ENCODE results near the gene CDKN2A.
A peak's percentile ranks its signal among the peaks of the same experiment; 100 is the strongest.

Gene CDKN2A

GRCh38 chr9:21967169-21967568, 27.0 kb downstream of the CDKN2A start:
- Histone ChIP-seq H3K36me3 (ENCODE audit: control insufficient read depth, insufficient read depth, low read length) (no peaks in the 10 kb centered on the region), H3K18ac (ENCODE audit: low read length) (no peak overlapping the region), H2BK120ac (ENCODE audit: low read depth, low read length) (no peak overlapping the region), H3K27ac (ENCODE audit: low read depth, low read length) (no peak overlapping the region), H3K4me1 (ENCODE audit: control insufficient read depth, low read depth, low read length) (peaks cover 2% of the 10 kb centered on the region), H3K79me2 (ENCODE audit: control insufficient read depth, insufficient read depth, low read length) (no peaks in the 10 kb centered on the region), H4K5ac (ENCODE audit: low read length) (no peak overlapping the region), H3K27me3 (ENCODE audit: insufficient read depth, low read length, poor library complexity) (peaks cover 63% of the 10 kb centered on the region), H4K8ac (ENCODE audit: low read depth, low read length) (no peak overlapping the region), H3K79me1 (ENCODE audit: low read length) (no peaks in the 10 kb centered on the region), H3K56ac (ENCODE audit: low read length) (no peak overlapping the region), H3K4me2 (ENCODE audit: low read length) (no peak overlapping the region), H2AK5ac (ENCODE audit: low read length) (no peak overlapping the region), H2BK15ac (replicated peaks; ENCODE audit: low read depth) (no peak overlapping the region), H3K4ac (ENCODE audit: low read depth, low read length) (no peak overlapping the region), H2BK5ac (ENCODE audit: low read length) (no peak overlapping the region), H3K23ac (ENCODE audit: low read length) (no peak overlapping the region), H3K4me3 (ENCODE audit: low read length) (no peak overlapping the region), H3K9ac (ENCODE audit: low read length) (no peak overlapping the region)
- peak; percentile 51 for DNase-seq
- WGBS (ENCODE audit: extremely low coverage, insufficient coverage, low lambda C conversion rate), result no CpG with 5 or more reads among the region's 19 CpGs

GRCh38 chr9:21966140-21966851, 27.9 kb downstream of the CDKN2A start:
- no peak overlapping the region for H2BK120ac ChIP-seq (ENCODE audit: low read depth, low read length)

GRCh38 chr9:21965401-21965951, 28.7 kb downstream of the CDKN2A start:
- Histone ChIP-seq H3K4me1 (ENCODE audit: control insufficient read depth, low read depth, low read length) (peaks cover 2% of the 10 kb centered on the region), H4K5ac (ENCODE audit: low read length) (no peak overlapping the region), H4K8ac (ENCODE audit: low read depth, low read length) (no peak overlapping the region), H3K27me3 (ENCODE audit: insufficient read depth, low read length, poor library complexity) (peaks cover 53% of the 10 kb centered on the region), H3K79me1 (ENCODE audit: low read length) (no peaks in the 10 kb centered on the region), H2BK5ac (ENCODE audit: low read length) (no peak overlapping the region), H3K27ac (ENCODE audit: low read depth, low read length) (no peak overlapping the region), H3K4ac (ENCODE audit: low read depth, low read length) (no peak overlapping the region), H3K79me2 (ENCODE audit: control insufficient read depth, insufficient read depth, low read length) (no peaks in the 10 kb centered on the region), H3K23ac (ENCODE audit: low read length) (no peak overlapping the region), H3K4me2 (ENCODE audit: low read length) (peak overlapping the region; percentile 89), H3K18ac (ENCODE audit: low read length) (no peak overlapping the region), H3K56ac (ENCODE audit: low read length) (peak overlapping the region; percentile 57), H3K9ac (ENCODE audit: low read length) (peak overlapping the region; percentile 49), H2BK120ac (ENCODE audit: low read depth, low read length) (no peak overlapping the region), H2AK5ac (ENCODE audit: low read length) (no peak overlapping the region), H3K4me3 (ENCODE audit: low read length) (peak overlapping the region; percentile 2), H2BK15ac (replicated peaks; ENCODE audit: low read depth) (no peak overlapping the region), H3K36me3 (ENCODE audit: control insufficient read depth, insufficient read depth, low read length) (no peaks in the 10 kb centered on the region)
- no CpG with 5 or more reads among the region's 30 CpGs for WGBS (ENCODE audit: extremely low coverage, insufficient coverage, low lambda C conversion rate)
- DNase-seq, result peak; percentile 87

More at GRCh38 chr9:21966140-21966851, 27.9 kb downstream of the CDKN2A start:
- DNase-seq, result peak; percentile 16
- Histone ChIP-seq H3K4me2 (ENCODE audit: low read length) (peak overlapping the region; percentile 1), H3K79me2 (ENCODE audit: control insufficient read depth, insufficient read depth, low read length) (no peaks in the 10 kb centered on the region), H4K8ac (ENCODE audit: low read depth, low read length) (no peak overlapping the region), H3K4me1 (ENCODE audit: control insufficient read depth, low read depth, low read length) (peaks cover 2% of the 10 kb centered on the region), H2BK15ac (replicated peaks; ENCODE audit: low read depth) (no peak overlapping the region), H3K27ac (ENCODE audit: low read depth, low read length) (no peak overlapping the region), H3K27me3 (ENCODE audit: insufficient read depth, low read length, poor library complexity) (peaks cover 60% of the 10 kb centered on the region), H3K79me1 (ENCODE audit: low read length) (no peaks in the 10 kb centered on the region), H3K18ac (ENCODE audit: low read length) (no peak overlapping the region), H3K4ac (ENCODE audit: low read depth, low read length) (no peak overlapping the region), H3K56ac (ENCODE audit: low read length) (no peak overlapping the region), H3K4me3 (ENCODE audit: low read length) (no peak overlapping the region), H2AK5ac (ENCODE audit: low read length) (no peak overlapping the region), H2BK5ac (ENCODE audit: low read length) (no peak overlapping the region), H3K9ac (ENCODE audit: low read length) (no peak overlapping the region), H3K23ac (ENCODE audit: low read length) (no peak overlapping the region), H4K5ac (ENCODE audit: low read length) (no peak overlapping the region), H3K36me3 (ENCODE audit: control insufficient read depth, insufficient read depth, low read length) (no peaks in the 10 kb centered on the region)
- no CpG with 5 or more reads among the region's 15 CpGs for WGBS (ENCODE audit: extremely low coverage, insufficient coverage, low lambda C conversion rate)

- Histone ChIP-seq H3K79me2 (ENCODE audit: control insufficient read depth, insufficient read depth, low read length) (no peaks in the 10 kb centered on the region), H3K27me3 (ENCODE audit: insufficient read depth, low read length, poor library complexity) (peaks cover 48% of the 10 kb centered on the region), H2BK15ac (replicated peaks; ENCODE audit: low read depth) (no peak overlapping the region), H4K5ac (ENCODE audit: low read length) (no peak overlapping the region), H3K4ac (ENCODE audit: low read depth, low read length) (no peak overlapping the region), H3K23ac (ENCODE audit: low read length) (no peak overlapping the region), H3K4me1 (ENCODE audit: control insufficient read depth, low read depth, low read length) (peaks cover 2% of the 10 kb centered on the region), H3K56ac (ENCODE audit: low read length) (peak overlapping the region; percentile 57), H3K36me3 (ENCODE audit: control insufficient read depth, insufficient read depth, low read length) (no peaks in the 10 kb centered on the region), H4K8ac (ENCODE audit: low read depth, low read length) (no peak overlapping the region), H3K79me1 (ENCODE audit: low read length) (no peaks in the 10 kb centered on the region), H3K4me2 (ENCODE audit: low read length) (peak overlapping the region; percentile 89), H3K4me3 (ENCODE audit: low read length) (peak overlapping the region; percentile 2), H2BK120ac (ENCODE audit: low read depth, low read length) (no peak overlapping the region), H3K18ac (ENCODE audit: low read length) (no peak overlapping the region), H3K27ac (ENCODE audit: low read depth, low read length) (no peak overlapping the region), H2AK5ac (ENCODE audit: low read length) (no peak overlapping the region), H3K9ac (ENCODE audit: low read length) (peak overlapping the region; percentile 49), H2BK5ac (ENCODE audit: low read length) (no peak overlapping the region)
- DNase-seq, result peak; percentile 18
- WGBS (ENCODE audit: extremely low coverage, insufficient coverage, low lambda C conversion rate), result no CpG with 5 or more reads among the region's 29 CpGs
Measured at GRCh38 chr9:21964925-21965385, 29.2 kb downstream of the CDKN2A start.

GRCh38 chr9:21961569-21961968, 32.6 kb downstream of the CDKN2A start:
- Histone ChIP-seq H3K79me2 (ENCODE audit: control insufficient read depth, insufficient read depth, low read length) (no peaks in the 10 kb centered on the region), H2AK5ac (ENCODE audit: low read length) (no peak overlapping the region), H2BK15ac (replicated peaks; ENCODE audit: low read depth) (no peak overlapping the region), H2BK120ac (ENCODE audit: low read depth, low read length) (no peak overlapping the region), H4K5ac (ENCODE audit: low read length) (no peak overlapping the region), H3K4me1 (ENCODE audit: control insufficient read depth, low read depth, low read length) (peaks cover 2% of the 10 kb centered on the region), H2BK5ac (ENCODE audit: low read length) (no peak overlapping the region), H3K27ac (ENCODE audit: low read depth, low read length) (no peak overlapping the region), H3K9ac (ENCODE audit: low read length) (no peak overlapping the region), H3K4me2 (ENCODE audit: low read length) (no peak overlapping the region), H3K27me3 (ENCODE audit: insufficient read depth, low read length, poor library complexity) (peaks cover 15% of the 10 kb centered on the region), H3K4me3 (ENCODE audit: low read length) (no peak overlapping the region), H3K18ac (ENCODE audit: low read length) (no peak overlapping the region), H3K23ac (ENCODE audit: low read length) (no peak overlapping the region), H3K79me1 (ENCODE audit: low read length) (no peaks in the 10 kb centered on the region), H3K4ac (ENCODE audit: low read depth, low read length) (no peak overlapping the region), H3K56ac (ENCODE audit: low read length) (no peak overlapping the region), H3K36me3 (ENCODE audit: control insufficient read depth, insufficient read depth, low read length) (no peaks in the 10 kb centered on the region), H4K8ac (ENCODE audit: low read depth, low read length) (no peak overlapping the region)
- WGBS (ENCODE audit: extremely low coverage, insufficient coverage, low lambda C conversion rate), result no CpG with 5 or more reads among the region's 2 CpGs
- no peak for DNase-seq
